Natural killer cell treated with Interleukin-12 subunit alpha and Interleukin-12 subunit beta and Interleukin-15 and Interleukin-18, amount 100 ng/mL, for 72 hours (primary cell): ENCODE data around the gene F11R. TPM values are rescaled to one million over a fixed set of nuclear protein-coding genes. Genes with fewer than 3 reads are reported as not detected.
"Not testable (repeated sequence)": the region's sequence is repeated elsewhere in the genome, so short reads cannot be mapped to it uniquely, and the experiment has no call there.

ENCODE experiments used
- ATAC-seq, 2 donors: fragments of 150-1000 bp; cut with Tn5 transposase in 1 of 2; sonication (Bioruptor Pico), chemical (Tn5 transposase) in 1 of 2; 2 replicates each; pipeline ENCODE4 v1.10.0; 2021
- DNase-seq: peaks from one replicate; pipeline ENCODE4 v3.0.0; 2022; ENCODE audit warnings: low spot score
- H3K27ac Mint-ChIP-seq, 2 donors: 1 replicate in 1 of 2; 2 replicates in 1 of 2; pipeline ENCODE4 v1.8.0; 2022; ENCODE audit warnings: mixed read lengths in 2 of 2, mild to moderate bottlenecking in 1 of 2, moderate library complexity in 1 of 2
- H3K27me3 Mint-ChIP-seq, 2 donors: 1 replicate in 1 of 2; 2 replicates in 1 of 2; pipeline ENCODE4 v1.8.0; 2022; ENCODE audit warnings: mixed read lengths in 2 of 2
- H3K36me3 Mint-ChIP-seq: one replicate; pipeline ENCODE4 v1.8.0; 2022; ENCODE audit warnings: mixed read lengths
- H3K4me1 Mint-ChIP-seq, 2 donors: 1 replicate in 1 of 2; 2 replicates in 1 of 2; pipeline ENCODE4 v1.8.0; 2022; ENCODE audit warnings: low read depth in 2 of 2, mixed read lengths in 2 of 2, mild to moderate bottlenecking in 1 of 2
- H3K4me3 Mint-ChIP-seq: one replicate; pipeline ENCODE4 v1.8.0; 2022; ENCODE audit warnings: mixed read lengths
- H3K9me3 Mint-ChIP-seq: 2 replicates; pipeline ENCODE4 v1.8.0; 2022; ENCODE audit warnings: mixed read lengths
- total RNA-seq, 2 donors: library from RNA; stranded (reverse); gene quantifications; one replicate each; pipeline ENCODE4 v1.2.3, GENCODE V29; 2022

F11R gene
- total RNA-seq, 2 donors from 2014 or later: 11.0 to 25.9 TPM

- H3K27ac Mint-ChIP-seq: no peak overlapping the region
Measured at GRCh38 chr1:161032409-161032808, 11.5 kb upstream of the F11R start.

GRCh38 chr1:161031874-161032273 lies 10.9 kb upstream of the F11R start:
- H3K4me3 Mint-ChIP-seq: no peak overlapping the region
- H3K27ac Mint-ChIP-seq: peak overlapping the region in 1 of 2 donors; percentile 34
- no peaks in the 10 kb centered on the region for H3K36me3 Mint-ChIP-seq
- H3K27me3 Mint-ChIP-seq: no peaks in the 10 kb centered on the region
- DNase-seq (no peak), ATAC-seq (no peak)
- H3K4me1 Mint-ChIP-seq: peaks cover 4 to 5% of the 10 kb centered on the region in 2 donors
- no peaks in the 10 kb centered on the region for H3K9me3 Mint-ChIP-seq

More at GRCh38 chr1:161032409-161032808, 11.5 kb upstream of the F11R start:
- no peak for ATAC-seq
- Mint-ChIP-seq H3K4me1 (peaks cover 4 to 5% of the 10 kb centered on the region in 2 donors), H3K4me3 (no peak overlapping the region), H3K9me3 (no peaks in the 10 kb centered on the region), H3K27me3 (no peaks in the 10 kb centered on the region), H3K36me3 (no peaks in the 10 kb centered on the region)
- no peak for DNase-seq

- H3K36me3 Mint-ChIP-seq, ATAC-seq: not testable (repeated sequence)
Measured at GRCh38 chr1:161029466-161029865, 8.5 kb upstream of the F11R start.

GRCh38 chr1:161026954-161027353 lies 6.0 kb upstream of the F11R start:
- H3K27me3 Mint-ChIP-seq, DNase-seq, H3K4me1 Mint-ChIP-seq, H3K27ac Mint-ChIP-seq, ATAC-seq, H3K4me3 Mint-ChIP-seq, H3K36me3 Mint-ChIP-seq, H3K9me3 Mint-ChIP-seq: not testable (repeated sequence)

More at GRCh38 chr1:161029466-161029865, 8.5 kb upstream of the F11R start:
- not testable (repeated sequence) for H3K4me1 Mint-ChIP-seq, H3K27me3 Mint-ChIP-seq, H3K4me3 Mint-ChIP-seq, DNase-seq, H3K27ac Mint-ChIP-seq, H3K9me3 Mint-ChIP-seq

- H3K27me3 Mint-ChIP-seq, H3K9me3 Mint-ChIP-seq, DNase-seq, H3K36me3 Mint-ChIP-seq, ATAC-seq, H3K27ac Mint-ChIP-seq: not testable (repeated sequence)
- H3K4me3 Mint-ChIP-seq: peak overlapping the region; percentile 21
- peaks cover 30 to 36% of the 10 kb centered on the region in 2 donors for H3K4me1 Mint-ChIP-seq
Measured at GRCh38 chr1:161022432-161022831, 1.5 kb upstream of the F11R start.

- H3K36me3 Mint-ChIP-seq: no peaks in the 10 kb centered on the region
- no peaks in the 10 kb centered on the region for H3K9me3 Mint-ChIP-seq
- DNase-seq: no peak
- H3K4me1 Mint-ChIP-seq: peaks cover 30 to 36% of the 10 kb centered on the region in 2 donors
- no peak for ATAC-seq
- H3K27me3 Mint-ChIP-seq: no peaks in the 10 kb centered on the region
- peak overlapping the region; percentile 97 for H3K4me3 Mint-ChIP-seq
- no peak overlapping the region for H3K27ac Mint-ChIP-seq
Measured at GRCh38 chr1:161021970-161022353, 1.0 kb upstream of the F11R start.

GRCh38 chr1:161021165-161021969 lies 415 bp upstream of the F11R start:
- peak; percentile 94 to 96 for ATAC-seq
- Mint-ChIP-seq H3K4me1 (peaks cover 30 to 36% of the 10 kb centered on the region in 2 donors), H3K9me3 (no peaks in the 10 kb centered on the region), H3K27ac (peak overlapping the region; percentile 73 to 87), H3K4me3 (peak overlapping the region; percentile 97), H3K36me3 (no peaks in the 10 kb centered on the region), H3K27me3 (no peaks in the 10 kb centered on the region)
- peak; percentile 86 for DNase-seq

GRCh38 chr1:161019751-161020495 lies 1.0 kb downstream of the F11R start:
- ATAC-seq (no peak), DNase-seq (no peak)
- H3K27ac Mint-ChIP-seq: peak overlapping the region; percentile 73 to 87
- H3K9me3 Mint-ChIP-seq: no peaks in the 10 kb centered on the region
- peaks cover 30 to 36% of the 10 kb centered on the region in 2 donors for H3K4me1 Mint-ChIP-seq
- no peaks in the 10 kb centered on the region for H3K27me3 Mint-ChIP-seq
- no peaks in the 10 kb centered on the region for H3K36me3 Mint-ChIP-seq
- H3K4me3 Mint-ChIP-seq: peak overlapping the region; percentile 97

- peak overlapping the region; percentile 97 for H3K4me3 Mint-ChIP-seq
- ATAC-seq, H3K27me3 Mint-ChIP-seq, DNase-seq, H3K9me3 Mint-ChIP-seq, H3K36me3 Mint-ChIP-seq: not testable (repeated sequence)
- peaks cover 32 to 37% of the 10 kb centered on the region in 2 donors for H3K4me1 Mint-ChIP-seq
- H3K27ac Mint-ChIP-seq: peak overlapping the region; percentile 42 to 73
Measured at GRCh38 chr1:161019111-161019660, 1.8 kb downstream of the F11R start.

- no peak overlapping the region for H3K4me3 Mint-ChIP-seq
- no peaks in the 10 kb centered on the region for H3K9me3 Mint-ChIP-seq
- ATAC-seq (no peak), DNase-seq (no peak)
- no peaks in the 10 kb centered on the region for H3K36me3 Mint-ChIP-seq
- peaks cover 38 to 41% of the 10 kb centered on the region in 2 donors for H3K4me1 Mint-ChIP-seq
- peak overlapping the region in 1 of 2 donors; percentile 42 for H3K27ac Mint-ChIP-seq
- H3K27me3 Mint-ChIP-seq: no peaks in the 10 kb centered on the region
Measured at GRCh38 chr1:161018631-161018930, 2.4 kb downstream of the F11R start.

- Mint-ChIP-seq H3K4me3 (no peak overlapping the region), H3K4me1 (peaks cover 44 to 46% of the 10 kb centered on the region in 2 donors), H3K27me3 (no peaks in the 10 kb centered on the region), H3K36me3 (no peaks in the 10 kb centered on the region), H3K27ac (peak overlapping the region in 1 of 2 donors; percentile 80), H3K9me3 (no peaks in the 10 kb centered on the region)
- no peak for ATAC-seq
- no peak for DNase-seq
Measured at GRCh38 chr1:161017756-161018630, 3.0 kb downstream of the F11R start.

- H3K4me1 Mint-ChIP-seq: peaks cover 40 to 46% of the 10 kb centered on the region in 2 donors
- not testable (repeated sequence) for DNase-seq, ATAC-seq, H3K4me3 Mint-ChIP-seq, H3K27ac Mint-ChIP-seq, H3K36me3 Mint-ChIP-seq, H3K9me3 Mint-ChIP-seq, H3K27me3 Mint-ChIP-seq
Measured at GRCh38 chr1:161017181-161017580, 3.8 kb downstream of the F11R start.

- H3K4me3 Mint-ChIP-seq, H3K36me3 Mint-ChIP-seq, H3K27me3 Mint-ChIP-seq, H3K27ac Mint-ChIP-seq, DNase-seq, ATAC-seq, H3K9me3 Mint-ChIP-seq: not testable (repeated sequence)
- peaks cover 40 to 48% of the 10 kb centered on the region in 2 donors for H3K4me1 Mint-ChIP-seq
Measured at GRCh38 chr1:161016683-161017082, 4.3 kb downstream of the F11R start.
